ENCODE data around the gene CABLES2.

GRCh38 chr20:62420846-62421715, 14.0 kb upstream of the CABLES2 start:
- TF ChIP-seq POLR2A (IDR thresholded peaks at IDR 0.05) (no peak), CTCF (IDR thresholded peaks at IDR 0.05) (no peak)
